Keratinocyte (primary cell): ENCODE data around the gene MKLN1. TPM values are rescaled to one million over a fixed set of nuclear protein-coding genes. Genes with fewer than 3 reads are reported as not detected.

Source experiments
- DNase-seq: peaks from one replicate; pipeline ENCODE4 v3.0.0-alpha.2; 2011; ENCODE audit warnings: low read depth, missing footprints, low spot score
- FAIRE-seq: peaks from 2 replicates; lab custom pipeline; 2011; peaks lifted over from hg19 to GRCh38; lab: Jason Lieb, UNC
- H2AFZ ChIP-seq: 2 replicates; pipeline ENCODE4 v1.6.0; 2012; ENCODE audit warnings: low read length, control low read depth, inconsistent platforms; ENCODE audit not compliant: control insufficient read depth
- H3K27ac ChIP-seq: 2 replicates; pipeline ENCODE4 v1.5.1; 2011; ENCODE audit warnings: low read length; ENCODE audit not compliant: control insufficient read depth, insufficient read depth
- H3K27me3 ChIP-seq: 3 replicates; pipeline ENCODE4 v1.6.0; 2011; ENCODE audit warnings: low read length; ENCODE audit not compliant: control insufficient read depth, insufficient read depth; ENCODE audit errors: extremely low read depth
- H3K36me3 ChIP-seq, 2 experiments: 2 replicates in 1 of 2; 3 replicates in 1 of 2; pipeline ENCODE4 v1.5.1; 2011; ENCODE audit warnings: low read length in 2 of 2, mild to moderate bottlenecking in 1 of 2; ENCODE audit not compliant: control insufficient read depth in 2 of 2, insufficient read depth in 2 of 2; ENCODE audit errors: extremely low read depth in 1 of 2
- H3K4me1 ChIP-seq: 3 replicates; pipeline ENCODE4 v1.5.1; 2011; ENCODE audit warnings: low read length; ENCODE audit not compliant: control insufficient read depth, insufficient read depth; ENCODE audit errors: extremely low read depth
- H3K4me2 ChIP-seq: 3 replicates; pipeline ENCODE4 v1.6.0; 2011; ENCODE audit warnings: low read depth, low read length; ENCODE audit not compliant: control insufficient read depth, insufficient read depth; ENCODE audit errors: extremely low read depth
- H3K4me3 ChIP-seq, 3 experiments: fragments of 200-600 bp in 1 of 3; sonication (generic) in 1 of 3; 2 replicates in 2 of 3; 3 replicates in 1 of 3; pipeline ENCODE4 v1.5.1; 2011 to 2016; ENCODE audit warnings: low read length in 3 of 3, mild to moderate bottlenecking in 3 of 3, control low read depth in 2 of 3, inconsistent platforms in 1 of 3, low read depth in 1 of 3, mixed read lengths in 1 of 3, mixed run types in 1 of 3, moderate library complexity in 1 of 3; ENCODE audit not compliant: control insufficient read depth in 2 of 3, insufficient read depth in 2 of 3; ENCODE audit errors: extremely low read depth in 1 of 3
- H3K79me2 ChIP-seq: 2 replicates; pipeline ENCODE4 v1.6.0; 2012; ENCODE audit warnings: low read length; ENCODE audit not compliant: control insufficient read depth, insufficient read depth
- H3K9ac ChIP-seq: 3 replicates; pipeline ENCODE4 v1.6.0; 2011; ENCODE audit warnings: low read length; ENCODE audit not compliant: control insufficient read depth, insufficient read depth; ENCODE audit errors: extremely low read depth
- H3K9me1 ChIP-seq: 3 replicates; pipeline ENCODE4 v1.6.0; 2011; ENCODE audit warnings: low read length; ENCODE audit not compliant: control insufficient read depth, insufficient read depth; ENCODE audit errors: extremely low read depth
- H3K9me3 ChIP-seq: 2 replicates; pipeline ENCODE4 v1.5.1; 2012; ENCODE audit warnings: low read depth, low read length; ENCODE audit not compliant: control insufficient read depth
- H4K20me1 ChIP-seq: 3 replicates; pipeline ENCODE4 v1.6.0; 2011; ENCODE audit warnings: low read length; ENCODE audit not compliant: control insufficient read depth, insufficient read depth; ENCODE audit errors: extremely low read depth
- CTCF ChIP-seq, 3 experiments: IDR thresholded peaks in 1 of 3; conservative IDR thresholded peaks in 1 of 3; optimal IDR thresholded peaks in 1 of 3; 2 replicates in 2 of 3; 3 replicates in 1 of 3; pipeline versions ENCODE3 to v1.5.1; 2011; ENCODE audit warnings: low read length in 3 of 3, mild to moderate bottlenecking in 3 of 3, moderate library complexity in 2 of 3, control low read depth in 1 of 3, inconsistent platforms in 1 of 3; ENCODE audit not compliant: insufficient read depth in 2 of 3; ENCODE audit errors: extremely low read depth in 1 of 3
- EZH2 ChIP-seq: IDR thresholded peaks from one replicate; pipeline ENCODE4 v1.6.1; 2012; ENCODE audit warnings: inconsistent platforms, mild to moderate bottlenecking, low read length, moderate library complexity
- dilution Hi-C: fragments of 300-500 bp; cut with MboI; formaldehyde crosslinking; loops from one replicate; pipeline ENCODE4 v1.7.0; 2020; ENCODE audit warnings: low sequenced_read_pairs; ENCODE audit not compliant: extremely low pct_ligation_motif_present
- polyA plus RNA-seq, 5 experiments: library from polyadenylated mRNA; depleted of rRNA in 3 of 5; stranded (reverse) in 3 of 5; stranded (forward) in 1 of 5; unstranded in 1 of 5; fragments of >200 nt; gene quantifications; 1 replicate in 1 of 5; 2 replicates in 3 of 5; 3 replicates in 1 of 5; pipeline versions ENCODE4 v1.2.1 to v1.2.3, GENCODE V29; 2011 to 2012; ENCODE audit warnings: missing spikeins in 2 of 5, low read depth in 1 of 5, low replicate concordance in 1 of 5

Gene MKLN1
- polyA plus RNA-seq, 1 donor (not counting 4 experiments of a cell fraction or from before 2014, with no cell fraction given) = 43.8 TPM

DNA sequence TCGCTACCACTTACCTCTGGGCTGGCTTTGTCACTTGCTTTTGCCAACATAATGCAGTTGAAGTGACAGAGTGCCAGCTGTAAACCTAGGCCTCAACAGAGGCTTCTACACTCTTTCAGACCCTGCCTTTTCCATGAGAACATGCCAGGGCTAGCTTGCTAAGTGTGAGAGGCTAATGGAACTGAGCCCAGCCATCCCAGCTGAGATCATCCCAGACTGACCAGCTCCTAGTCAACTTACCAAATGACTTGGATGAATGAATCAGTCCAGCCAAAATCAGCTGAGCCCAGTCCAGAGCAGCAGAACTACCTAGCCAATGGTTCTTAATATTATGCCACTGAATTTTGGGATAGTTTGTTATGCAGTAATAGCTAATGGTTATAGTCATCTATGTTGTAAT is 34.7 kb upstream of the MKLN1 start:
- H3K9me1 ChIP-seq = no peaks in the 10 kb centered on the region
- DNase-seq (no peak), FAIRE-seq (peak; percentile 26)
- H3K9ac ChIP-seq = no peak overlapping the region
- H3K27ac ChIP-seq = no peak overlapping the region
- H2AFZ ChIP-seq = peak overlapping the region; percentile 25
- no peaks in the 10 kb centered on the region for H3K36me3 ChIP-seq
- H3K4me2 ChIP-seq = no peak overlapping the region
- dilution Hi-C loops = no loop called here
- no peaks in the 10 kb centered on the region for H3K79me2 ChIP-seq
- H3K27me3 ChIP-seq = no peaks in the 10 kb centered on the region
- no peak overlapping the region for H3K4me3 ChIP-seq
- peaks cover 7% of the 10 kb centered on the region for H3K4me1 ChIP-seq
- TF ChIP-seq CTCF (optimal IDR thresholded peaks at IDR 0.05 in 1 of 3, IDR thresholded peaks at IDR 0.05 in 1 of 3, conservative IDR thresholded peaks at IDR 0.05 in 1 of 3; ENCODE audit: extremely low read depth in 1 of 3, insufficient read depth in 2 of 3, low read length in 3 of 3) (no peak), EZH2 (no peak)
- H4K20me1 ChIP-seq = no peaks in the 10 kb centered on the region
- H3K9me3 ChIP-seq = no peaks in the 10 kb centered on the region

- Histone ChIP-seq H3K27me3 (no peaks in the 10 kb centered on the region), H4K20me1 (no peaks in the 10 kb centered on the region), H3K79me2 (no peaks in the 10 kb centered on the region), H3K27ac (no peak overlapping the region), H3K9me1 (no peaks in the 10 kb centered on the region), H2AFZ (no peak overlapping the region), H3K9me3 (no peaks in the 10 kb centered on the region), H3K4me2 (no peak overlapping the region), H3K9ac (no peak overlapping the region), H3K36me3 (no peaks in the 10 kb centered on the region), H3K4me3 (no peak overlapping the region), H3K4me1 (peaks cover 7% of the 10 kb centered on the region)
- DNase-seq (no peak), FAIRE-seq (no peak)
- TF ChIP-seq EZH2 (no peak), CTCF (optimal IDR thresholded peaks at IDR 0.05 in 1 of 3, IDR thresholded peaks at IDR 0.05 in 1 of 3, conservative IDR thresholded peaks at IDR 0.05 in 1 of 3; ENCODE audit: extremely low read depth in 1 of 3, insufficient read depth in 2 of 3, low read length in 3 of 3) (no peak)
- dilution Hi-C loops = no loop called here
Measured at GRCh38 chr7:131294553-131294952, 33.1 kb upstream of the MKLN1 start.
